ENCODE results near the gene ICE1.
"Not testable (repeated sequence)": the region's sequence is repeated elsewhere in the genome, so short reads cannot be mapped to it uniquely, and the experiment has no call there.

ICE1 gene

GRCh38 chr5:5492087-5492933 is 69.8 kb downstream of the ICE1 start:
- peak; percentile 20 to 27 for DNase-seq

- DNase-seq, result not testable (repeated sequence)
Observed at GRCh38 chr5:5492934-5493271, 70.4 kb downstream of the ICE1 start.

DNA sequence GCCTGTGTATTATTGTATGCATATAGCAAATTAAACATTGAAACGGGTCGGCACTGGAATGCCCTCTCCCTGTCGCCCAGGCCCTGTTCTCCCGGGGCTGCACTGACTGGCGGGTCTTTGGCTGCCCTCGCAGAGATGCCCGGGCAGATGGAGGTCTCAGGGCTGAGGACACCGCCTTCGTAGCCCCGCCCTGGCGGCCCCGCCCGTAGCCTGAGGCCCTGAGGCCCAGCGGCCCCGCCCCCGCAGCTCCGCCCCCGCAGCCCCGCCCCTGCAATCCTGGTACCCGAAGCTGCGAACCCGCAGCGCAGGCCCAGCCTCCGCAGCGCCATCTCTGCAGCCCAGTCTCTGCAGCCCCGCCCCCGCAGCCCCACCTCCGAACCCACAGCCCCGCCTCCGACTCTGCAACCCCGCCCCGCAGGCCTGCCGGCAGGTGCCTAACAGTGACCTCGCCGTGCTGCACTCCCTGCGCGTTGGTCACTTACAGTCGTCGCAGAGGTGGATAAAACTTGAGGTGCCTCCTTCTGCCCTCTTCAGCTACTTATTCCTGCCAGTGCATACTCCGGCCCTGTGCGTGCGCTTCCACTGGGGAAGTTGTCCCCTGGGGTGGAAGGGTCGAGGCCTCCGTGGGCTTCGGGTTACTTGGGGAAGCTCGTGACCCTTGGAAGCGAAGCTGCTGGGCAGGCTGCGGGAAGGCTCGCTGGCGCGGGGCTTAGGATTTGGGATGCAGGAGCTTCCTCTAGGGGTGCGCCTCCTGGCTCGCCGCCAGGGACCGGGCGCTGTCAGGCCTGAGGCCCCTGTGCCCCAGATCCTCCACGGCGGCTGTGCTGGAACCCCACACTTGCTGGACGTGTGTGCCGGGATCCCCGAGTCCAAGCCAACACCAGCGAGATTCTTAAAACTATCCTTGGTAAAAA is 72.3 kb downstream of the ICE1 start:
- DNase-seq, result peak; percentile 82

GRCh38 chr5:5497152-5497788 is 74.8 kb downstream of the ICE1 start:
- no peak for DNase-seq

- DNase-seq, result no peak
Observed at GRCh38 chr5:5499442-5499841, 77.0 kb downstream of the ICE1 start.

DNA sequence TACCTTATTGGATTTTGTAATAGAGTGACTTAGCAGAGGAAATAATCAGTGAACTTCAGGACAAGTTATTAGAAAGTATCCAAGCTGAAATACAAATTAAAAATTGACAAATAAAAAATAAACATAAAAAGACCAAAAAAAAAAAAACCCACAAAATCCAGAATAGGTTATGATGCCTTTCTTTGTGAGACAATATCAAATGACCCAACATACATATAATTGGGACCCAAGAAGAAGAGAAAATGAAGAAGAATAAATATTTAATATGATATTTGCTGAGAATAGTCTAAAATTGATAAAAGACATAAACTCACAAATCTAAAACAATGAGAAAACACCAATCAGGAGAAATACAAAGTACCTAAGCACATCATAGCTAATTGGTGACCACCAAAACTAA is 81.8 kb downstream of the ICE1 start:
- DNase-seq, result no peak

DNA sequence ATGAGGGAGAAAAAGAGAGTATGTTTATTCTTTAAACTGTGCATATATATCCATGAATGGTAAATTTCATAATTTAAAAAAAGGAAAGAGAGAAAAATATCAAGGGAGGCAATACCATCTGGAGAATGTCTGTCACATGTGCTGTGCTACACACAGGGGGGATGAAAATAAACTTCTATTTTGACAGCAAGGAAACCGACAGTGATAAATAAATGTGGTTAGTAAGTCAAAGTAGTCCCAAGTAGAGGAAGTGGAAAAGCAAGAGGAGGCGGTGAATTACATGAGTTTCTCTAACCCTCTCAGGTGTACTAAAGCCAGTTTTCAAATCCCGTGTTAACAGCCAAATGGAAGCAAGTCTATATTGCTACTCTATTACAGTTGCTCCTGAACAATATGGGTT is 83.3 kb downstream of the ICE1 start:
- no peak for DNase-seq

DNA sequence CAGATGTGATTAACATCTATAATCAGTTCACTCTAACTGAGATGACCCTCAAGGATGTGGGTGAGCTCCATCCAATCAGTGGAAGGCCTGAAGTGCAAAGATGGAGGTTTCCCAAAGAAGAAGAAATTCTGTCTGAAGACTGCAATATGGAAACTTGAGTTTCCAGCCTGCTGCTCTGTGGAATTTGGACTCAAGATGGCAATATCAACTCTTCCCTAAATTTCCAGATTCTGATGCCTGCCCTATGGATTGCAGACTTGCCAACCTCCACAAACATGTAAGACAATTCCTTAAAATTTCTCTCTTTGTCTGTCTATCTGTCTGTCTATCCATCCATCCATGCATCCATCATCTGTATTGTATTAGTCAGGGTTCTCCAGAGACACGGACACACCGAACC is 85.9 kb downstream of the ICE1 start:
- no peak for DNase-seq

DNA sequence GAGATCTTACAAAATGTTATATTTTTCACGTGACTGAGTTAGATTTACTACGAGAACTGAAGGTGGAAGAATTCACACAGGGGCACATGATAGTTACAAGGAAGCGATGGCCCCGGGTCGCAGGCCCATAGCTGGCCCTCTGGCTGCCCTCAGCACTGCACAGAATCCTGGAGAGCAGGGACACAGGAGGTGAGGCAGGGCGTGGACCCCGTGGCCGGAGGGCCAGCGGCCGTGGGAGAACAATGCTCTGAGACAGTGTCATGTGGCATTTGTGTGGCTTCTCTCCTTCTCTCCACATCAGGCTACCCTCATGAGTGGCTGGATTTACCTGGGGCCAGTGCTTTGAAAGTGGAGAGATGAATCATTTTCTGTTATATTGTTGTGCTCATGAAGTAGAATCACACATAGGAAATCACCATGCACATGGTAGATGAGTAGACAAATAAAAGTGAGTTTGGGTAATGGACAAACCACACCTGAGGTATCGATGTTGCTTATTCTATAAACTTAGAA is 89.5 kb downstream of the ICE1 start:
- DNase-seq, result no peak

DNA sequence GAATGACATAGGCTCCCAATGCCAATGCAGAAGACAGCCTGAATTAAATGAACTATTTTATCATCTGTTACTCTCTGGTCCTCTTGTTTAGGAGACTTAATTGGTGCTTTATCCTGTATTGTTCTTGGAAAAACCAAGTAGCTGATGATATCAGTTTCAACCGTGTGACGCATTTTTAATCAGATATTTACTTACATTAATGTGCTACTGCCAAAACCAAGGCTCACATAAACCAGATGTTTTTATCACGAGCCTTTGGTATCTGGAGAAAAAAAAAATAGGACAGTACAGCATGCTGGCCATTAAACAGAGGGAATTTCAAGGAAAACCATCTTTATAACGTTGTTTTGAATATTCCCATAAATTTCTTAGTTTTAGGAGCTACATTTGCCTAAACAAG is 90.1 kb downstream of the ICE1 start:
- DNase-seq, result no peak

GRCh38 chr5:5520622-5521021 is 98.1 kb downstream of the ICE1 start:
- not testable (repeated sequence) for DNase-seq

DNA sequence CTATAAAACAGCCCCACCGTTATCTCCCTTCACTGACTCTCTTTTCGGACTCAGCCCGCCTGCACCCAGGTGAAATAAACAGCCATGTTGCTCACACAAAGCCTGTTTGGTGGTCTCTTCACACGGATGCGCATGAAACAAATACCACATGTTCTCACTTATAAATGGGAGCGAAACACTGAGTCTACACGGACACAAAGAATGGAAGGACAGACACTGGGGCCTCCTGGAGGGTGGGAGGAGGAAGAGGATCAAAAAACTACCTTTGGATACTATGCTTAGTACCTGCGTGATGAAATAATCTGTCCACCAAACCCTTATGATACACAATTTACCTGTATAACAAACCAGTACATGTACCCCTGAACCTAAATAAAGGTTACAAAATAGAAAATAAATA is 98.6 kb downstream of the ICE1 start:
- no peak for DNase-seq

- no peak for DNase-seq
Observed at GRCh38 chr5:5521478-5521877, 99.0 kb downstream of the ICE1 start.

GRCh38 chr5:5522336-5522735 is 99.9 kb downstream of the ICE1 start:
- no peak for DNase-seq

DNA sequence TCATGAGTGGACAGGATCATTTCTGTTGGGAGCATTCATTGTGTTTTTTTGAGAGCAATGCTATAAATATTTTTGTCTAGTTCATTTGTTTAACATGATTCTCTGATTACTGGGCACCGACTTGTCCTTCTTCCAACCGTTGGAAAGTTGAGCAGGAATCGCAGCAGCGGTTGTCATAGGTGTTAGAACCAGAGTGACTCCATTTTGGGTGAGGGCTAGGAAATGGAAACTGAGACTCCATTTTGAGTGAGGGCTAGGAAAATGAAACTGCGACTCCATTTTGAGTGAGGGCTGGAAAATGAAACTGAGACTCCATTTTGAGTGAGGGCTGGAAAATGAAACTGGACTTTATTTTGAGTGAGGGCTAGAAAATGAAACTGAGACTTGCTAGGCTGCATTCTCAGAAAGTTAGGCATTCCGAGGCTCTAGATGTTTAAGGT is 100.6 kb downstream of the ICE1 start:
- peak in 1 of 2 donors; percentile 20 for DNase-seq

DNA sequence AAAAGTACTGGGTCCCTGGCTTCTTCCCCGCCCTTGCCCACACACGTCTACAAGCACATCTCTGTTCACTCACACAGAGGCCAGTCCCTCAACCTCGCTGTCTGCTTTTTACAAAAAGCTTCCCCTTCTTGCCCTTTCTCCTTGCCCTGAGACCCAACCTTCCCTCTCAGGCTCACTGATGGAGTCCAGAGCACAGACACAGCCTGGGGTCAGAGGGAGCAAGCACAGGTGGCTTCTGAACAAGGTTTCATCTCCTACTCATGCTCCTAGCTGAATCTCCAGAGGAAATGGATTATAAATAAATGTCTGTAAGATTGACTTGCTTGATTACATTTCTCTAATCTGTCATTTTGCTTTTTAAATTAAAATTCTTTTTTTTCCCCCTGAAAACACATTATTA is 101.8 kb downstream of the ICE1 start:
- DNase-seq, result no peak

DNA sequence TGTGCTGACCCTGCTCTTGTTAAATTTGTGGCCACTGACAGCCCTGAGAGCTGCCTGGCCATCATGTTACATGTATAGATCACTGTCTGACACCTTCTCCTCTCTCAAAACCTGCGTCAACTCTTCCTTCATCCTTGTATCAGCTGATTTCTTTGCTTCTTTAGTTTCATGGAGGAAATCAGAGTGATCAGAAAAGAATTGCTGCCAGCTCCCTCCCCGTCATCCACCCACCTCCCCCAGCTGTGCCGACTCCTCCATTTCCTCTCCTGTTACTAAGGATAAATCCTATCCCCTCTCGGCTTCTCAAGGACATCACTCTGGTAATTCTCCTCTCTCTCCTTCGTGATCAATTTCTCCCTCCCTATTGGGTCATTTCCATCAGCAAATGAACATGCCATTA is 108.9 kb downstream of the ICE1 start:
- DNase-seq, result no peak

DNA sequence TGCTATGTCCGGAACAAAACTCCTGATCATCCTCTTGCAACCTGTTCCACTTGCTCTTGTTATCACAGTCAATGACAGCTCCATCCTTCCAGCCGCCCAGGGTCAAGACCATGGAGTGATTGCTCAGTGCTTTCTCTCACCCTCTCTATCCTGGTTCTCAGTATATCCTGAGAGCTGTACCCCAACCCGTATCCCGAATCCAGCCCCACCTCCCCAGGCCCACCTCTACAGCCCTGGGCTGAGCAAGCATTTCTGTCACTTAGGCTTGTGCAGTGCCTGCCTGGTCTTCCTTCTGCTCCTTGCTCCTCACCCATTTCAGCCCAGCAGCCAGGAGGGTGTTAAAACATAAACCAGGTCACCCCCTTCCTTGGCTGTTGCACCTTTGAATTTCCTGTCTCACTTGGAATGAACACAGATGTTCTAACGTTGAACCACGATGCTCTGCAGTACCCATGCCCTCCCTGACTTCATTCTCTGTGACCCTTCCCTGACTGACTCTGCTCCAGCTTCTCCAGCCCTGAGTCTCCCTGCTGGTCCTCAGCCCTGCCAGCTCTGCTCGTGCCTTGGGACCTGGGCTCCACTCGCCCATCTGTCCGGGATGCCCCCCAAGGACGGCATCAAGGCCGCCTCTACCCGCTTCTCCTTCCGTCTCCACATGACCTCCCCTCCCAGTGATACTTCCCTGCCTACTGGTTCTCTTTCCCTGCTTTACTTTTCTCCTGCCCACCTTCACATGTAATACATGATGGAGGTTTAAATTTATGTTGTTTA is 110.0 kb downstream of the ICE1 start:
- no peak for DNase-seq

GRCh38 chr5:5533927-5534326 is 111.5 kb downstream of the ICE1 start:
- no peak for DNase-seq

DNA sequence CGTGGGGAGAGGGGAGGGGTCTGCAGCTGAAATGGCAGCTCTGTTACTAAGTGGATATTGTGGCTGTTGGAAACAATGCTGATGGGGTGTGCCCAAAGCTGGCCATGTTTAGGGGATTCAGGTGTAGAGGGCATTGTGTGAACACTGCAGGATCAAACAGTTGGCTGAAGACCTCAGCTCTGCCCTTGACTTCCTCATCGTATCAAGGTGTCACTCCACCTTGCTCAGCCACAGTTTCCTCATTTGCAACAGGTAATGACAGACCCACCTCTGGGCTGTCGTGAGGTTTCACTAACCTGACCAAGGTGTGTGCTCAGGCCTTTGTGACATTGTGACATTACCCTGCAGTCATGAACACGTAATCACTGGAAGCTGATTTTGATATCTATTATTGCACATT is 111.9 kb downstream of the ICE1 start:
- DNase-seq, result no peak

- DNase-seq, result no peak
Observed at GRCh38 chr5:5536871-5537270, 114.4 kb downstream of the ICE1 start.

- DNase-seq, result no peak
Observed at GRCh38 chr5:5537426-5537825, 114.9 kb downstream of the ICE1 start.

DNA sequence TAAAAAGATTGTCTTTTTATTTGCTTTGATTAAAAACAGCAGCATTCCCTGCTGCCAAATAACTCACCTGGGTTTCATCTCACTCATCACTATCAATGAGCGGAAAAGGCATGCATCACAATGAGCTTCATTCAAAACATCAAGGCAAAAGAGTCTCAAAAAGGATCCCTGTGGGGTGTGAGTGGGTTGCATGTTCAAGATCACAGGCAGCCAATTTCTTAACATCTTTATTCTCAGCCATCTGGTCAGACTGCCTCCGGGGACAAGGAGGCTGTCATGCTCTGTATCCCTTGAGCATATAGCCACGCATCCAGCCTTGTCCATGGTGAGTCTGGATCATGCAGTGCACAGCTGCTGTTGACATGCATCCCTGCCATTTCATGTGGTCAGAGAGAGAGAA is 117.1 kb downstream of the ICE1 start:
- no peak for DNase-seq
